Right lobe of liver (tissue), 6 donors: ENCODE measurements around the gene CIB2. TPM values are rescaled to one million over a fixed set of nuclear protein-coding genes. Genes with fewer than 3 reads are reported as not detected.

Source experiments
- ATAC-seq, 4 donors: fragments of 200-7000 bp; cut with Tn5 transposase; one replicate each; pipeline ENCODE4 v1.9.1; 2020; ENCODE audit warnings: mild to moderate bottlenecking in 4 of 4, moderate library complexity in 4 of 4
- DNase-seq, 3 donors: peaks; one replicate each; pipeline ENCODE4 v3.0.0-alpha.2; 2020
- H3K27ac ChIP-seq, 3 donors: fragments of 200-600 bp; one replicate each; pipeline ENCODE4 v1.8.0; 2022
- H3K27me3 ChIP-seq, 2 donors: fragments of 200-600 bp; one replicate each; pipeline ENCODE4 v1.8.0; 2022
- H3K36me3 ChIP-seq, 4 donors: fragments of 200-600 bp; sonication (generic) in 1 of 4; one replicate each; pipeline versions ENCODE4 v1.5.1 to v1.8.0; 2017 to 2022; ENCODE audit warnings: control low read depth in 1 of 4
- H3K4me1 ChIP-seq, 4 donors: fragments of 200-600 bp; sonication (generic) in 1 of 4; one replicate each; pipeline versions ENCODE4 v1.5.1 to v1.8.0; 2017 to 2022; ENCODE audit warnings: control low read depth in 1 of 4
- H3K4me3 ChIP-seq, 3 donors: fragments of 200-600 bp; one replicate each; pipeline ENCODE4 v1.8.0; 2022
- H3K9me3 ChIP-seq, 4 donors: fragments of 200-600 bp; sonication (generic) in 1 of 4; one replicate each; pipeline versions ENCODE4 v1.5.1 to v1.8.0; 2017 to 2022; ENCODE audit warnings: control low read depth in 1 of 4
- POLR2A ChIP-seq: fragments of 450-650 bp; IDR thresholded peaks from one replicate; pipeline ENCODE4 v1.6.1; 2017; ENCODE audit warnings: antibody characterized with exemption, mild to moderate bottlenecking
- WGBS: methylation state at CpG from one replicate; pipeline ENCODE4 v1.1.6; 2018; ENCODE audit warnings: low coverage, low lambda C conversion rate; ENCODE audit not compliant: insufficient coverage; ENCODE audit errors: missing lambda C conversion rate; 5-methylcytosine and 5-hydroxymethylcytosine counted together
- intact Hi-C, 2 donors: fragments of 100-400 bp; cut with DNase I; formaldehyde crosslinking; loops; one replicate each; pipeline versions ENCODE4 v1.11.2 to v1.14.1; 2022
- total RNA-seq, 6 experiments: library from RNA; depleted of rRNA in 2 of 6; stranded (reverse); fragments of >200 nt in 2 of 6; fragmentation: NEBNext Ultra II Directional in 3 of 6; extraction: Animal tissue kit (Norgen Biotek cat#: 25700) in 3 of 6; gene quantifications; one replicate each; pipeline versions ENCODE4 v1.1.0 to v1.2.4, GENCODE V29; 2016 to 2023
- TF ChIP-seq, protein P1 (sequence below), 4 donors: fragments of 200-600 bp in 3 of 4; fragments of 450-650 bp in 1 of 4; IDR thresholded peaks; one replicate each; pipeline versions ENCODE4 v1.5.1 to v1.8.0; 2016 to 2022; ENCODE audit warnings: antibody characterized with exemption in 4 of 4, mild to moderate bottlenecking in 2 of 4
- donor health status: DM: no; HTN: yes; CAD: no.
- donor health status: DM: no; HTN: no; CAD: no.
- donor health status: DM: no; HTN: no; CAD: no.
- donor health status: DM: no; HTN: yes; CAD: no.
- donor health status: DM: no; HTN: yes; CAD: no.

The CIB2 gene
- total RNA-seq, 6 experiments from 2014 or later: 0.22 to 1.3 (median 0.74) TPM; not detected in 1

DNA sequence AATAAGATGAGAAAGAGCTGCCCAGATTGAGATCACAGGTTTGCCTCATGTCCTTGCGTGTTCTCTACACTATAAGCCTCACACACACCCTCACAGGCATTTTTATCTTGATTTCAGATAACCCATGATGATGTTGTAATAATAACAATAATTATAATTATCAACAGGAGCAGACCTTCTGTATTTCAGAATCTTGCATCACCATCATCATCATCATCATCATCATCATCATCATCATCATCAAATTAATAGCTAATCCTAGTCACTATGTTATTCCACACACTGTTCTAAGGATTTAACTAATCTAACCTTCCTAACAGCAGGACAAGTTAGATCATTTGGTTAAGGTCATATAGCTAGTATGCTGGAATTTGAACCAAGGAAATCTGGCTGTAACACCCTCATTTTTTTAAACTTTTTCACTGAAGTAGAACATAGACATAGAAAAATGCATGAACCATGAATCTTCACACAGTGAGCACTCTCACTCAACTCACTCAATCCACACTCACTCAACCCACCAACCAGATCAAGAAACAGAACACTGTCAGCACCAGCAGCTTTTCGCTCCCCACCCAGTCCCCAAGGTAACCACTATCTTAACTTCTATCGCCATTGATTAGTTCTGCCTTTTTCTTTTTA lies 40.7 kb downstream of the CIB2 start:
- H3K4me3 ChIP-seq: no peak overlapping the region
- peaks cover 0 to 14% (median 3%) of the 10 kb centered on the region in 4 donors for H3K4me1 ChIP-seq
- ATAC-seq (no peak), DNase-seq (no peak)
- intact Hi-C loops: no loop called here
- WGBS: 100% methylated on average over 3 of the region's 3 CpGs
- no peak overlapping the region for H3K27ac ChIP-seq
- no peaks in the 10 kb centered on the region for H3K9me3 ChIP-seq
- no peaks in the 10 kb centered on the region for H3K36me3 ChIP-seq
- H3K27me3 ChIP-seq: no peaks in the 10 kb centered on the region
- TF ChIP-seq, protein P1, sequence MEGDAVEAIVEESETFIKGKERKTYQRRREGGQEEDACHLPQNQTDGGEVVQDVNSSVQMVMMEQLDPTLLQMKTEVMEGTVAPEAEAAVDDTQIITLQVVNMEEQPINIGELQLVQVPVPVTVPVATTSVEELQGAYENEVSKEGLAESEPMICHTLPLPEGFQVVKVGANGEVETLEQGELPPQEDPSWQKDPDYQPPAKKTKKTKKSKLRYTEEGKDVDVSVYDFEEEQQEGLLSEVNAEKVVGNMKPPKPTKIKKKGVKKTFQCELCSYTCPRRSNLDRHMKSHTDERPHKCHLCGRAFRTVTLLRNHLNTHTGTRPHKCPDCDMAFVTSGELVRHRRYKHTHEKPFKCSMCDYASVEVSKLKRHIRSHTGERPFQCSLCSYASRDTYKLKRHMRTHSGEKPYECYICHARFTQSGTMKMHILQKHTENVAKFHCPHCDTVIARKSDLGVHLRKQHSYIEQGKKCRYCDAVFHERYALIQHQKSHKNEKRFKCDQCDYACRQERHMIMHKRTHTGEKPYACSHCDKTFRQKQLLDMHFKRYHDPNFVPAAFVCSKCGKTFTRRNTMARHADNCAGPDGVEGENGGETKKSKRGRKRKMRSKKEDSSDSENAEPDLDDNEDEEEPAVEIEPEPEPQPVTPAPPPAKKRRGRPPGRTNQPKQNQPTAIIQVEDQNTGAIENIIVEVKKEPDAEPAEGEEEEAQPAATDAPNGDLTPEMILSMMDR (IDR thresholded peaks at IDR 0.05): no peak
- no peak for TF ChIP-seq POLR2A

DNA sequence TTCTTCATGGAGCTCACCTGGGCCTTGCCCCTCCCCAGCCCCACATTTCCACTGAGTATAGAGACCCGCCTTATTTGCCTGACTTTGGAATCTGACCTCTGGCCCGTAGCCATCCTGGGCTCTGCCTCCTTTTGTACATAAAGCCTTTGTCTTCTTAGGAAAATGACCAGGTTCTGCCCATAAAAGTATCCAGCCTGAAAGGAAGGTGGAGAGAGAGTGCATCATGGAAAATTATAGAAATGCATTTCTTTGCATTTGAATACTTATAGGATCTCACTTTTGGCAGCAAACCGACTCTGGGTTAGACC lies 42.5 kb downstream of the CIB2 start:
- Histone ChIP-seq H3K4me1 (peaks cover 0 to 14% (median 3%) of the 10 kb centered on the region in 4 donors), H3K36me3 (no peaks in the 10 kb centered on the region), H3K27me3 (no peaks in the 10 kb centered on the region), H3K4me3 (no peak overlapping the region), H3K27ac (peak overlapping the region in 2 of 3 donors; percentile 20 to 26), H3K9me3 (no peaks in the 10 kb centered on the region)
- ATAC-seq (peak; percentile 63 to 85 (median 80)), DNase-seq (peak in 2 of 3 donors; percentile 72 to 78)
- intact Hi-C loops: no loop called here
- 56% methylated on average over 3 of the region's 3 CpGs for WGBS
- no peak for TF ChIP-seq POLR2A
- TF ChIP-seq, protein P1 (IDR thresholded peaks at IDR 0.05): no peak

DNA sequence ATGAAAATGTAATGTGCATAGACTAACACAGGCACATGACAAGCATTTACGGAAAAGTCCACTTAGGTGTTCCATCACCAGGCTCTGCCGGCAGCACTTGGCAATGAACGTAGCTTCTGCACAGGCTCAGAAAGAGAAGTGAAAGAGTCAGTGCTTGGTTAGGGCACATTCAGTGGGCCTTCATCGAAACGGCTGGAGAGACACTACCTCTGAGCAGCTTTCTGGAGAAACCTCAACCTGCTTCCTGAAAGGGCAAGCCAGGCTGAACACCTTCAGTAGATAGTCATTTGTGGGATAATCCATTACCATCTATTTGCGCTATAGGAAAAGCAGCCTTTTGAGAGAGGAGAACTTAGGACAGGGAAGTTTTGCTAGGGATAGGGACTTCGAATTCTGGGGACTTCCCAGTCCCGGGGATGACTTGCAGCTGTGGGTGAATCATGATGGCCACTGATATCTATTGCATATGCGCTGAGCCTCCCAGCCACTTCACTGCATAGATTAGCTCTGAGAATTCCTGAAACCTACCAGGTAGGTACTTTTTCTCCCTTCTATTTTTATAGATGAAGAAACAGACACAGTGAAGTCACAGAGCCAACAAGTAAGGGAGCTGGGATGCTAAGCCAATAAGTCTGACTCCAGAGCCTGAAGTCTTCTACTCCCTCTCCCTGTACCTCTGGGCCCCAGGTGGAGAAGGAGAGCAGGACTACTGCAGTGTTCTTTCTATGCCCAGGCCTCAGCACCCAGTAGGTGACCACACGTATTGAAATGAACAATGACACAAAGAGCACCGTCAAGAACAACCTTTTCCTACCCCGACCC lies 43.1 kb downstream of the CIB2 start:
- DNase-seq: no peak
- H3K27ac ChIP-seq: peak overlapping the region in 2 of 3 donors; percentile 20
- no peak overlapping the region for H3K4me3 ChIP-seq
- ATAC-seq: peak in 3 of 4 donors; percentile 5 to 69 (median 58)
- H3K36me3 ChIP-seq: no peaks in the 10 kb centered on the region
- no peaks in the 10 kb centered on the region for H3K9me3 ChIP-seq
- no peak for TF ChIP-seq POLR2A
- TF ChIP-seq, protein P1 (IDR thresholded peaks at IDR 0.05): no peak
- no peaks in the 10 kb centered on the region for H3K27me3 ChIP-seq
- intact Hi-C loops: no loop called here
- 61% methylated on average over 9 of the region's 12 CpGs for WGBS
- H3K4me1 ChIP-seq: peaks cover 0 to 14% (median 3%) of the 10 kb centered on the region in 4 donors

DNA sequence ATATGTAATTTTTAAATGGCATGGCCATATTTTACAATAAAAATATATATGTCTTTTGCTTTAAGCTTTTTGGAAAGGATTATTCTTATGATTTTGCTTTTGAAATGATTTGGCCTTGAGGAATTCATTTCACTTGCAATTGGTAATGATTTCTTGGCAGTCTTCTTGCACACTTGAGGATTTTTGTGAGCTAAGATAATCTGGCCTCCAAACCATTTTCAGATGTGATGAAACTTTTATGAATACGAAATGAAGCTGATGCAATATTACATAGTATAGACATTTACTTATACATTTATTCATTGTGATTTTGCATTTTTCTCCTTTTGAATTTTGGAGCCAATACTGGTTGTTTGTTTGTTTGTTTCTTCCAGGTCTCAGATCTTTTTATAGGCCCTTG lies 45.3 kb downstream of the CIB2 start:
- ATAC-seq: no peak
- intact Hi-C loops: no loop called here
- H3K27me3 ChIP-seq: no peaks in the 10 kb centered on the region
- no peak overlapping the region for H3K27ac ChIP-seq
- TF ChIP-seq, protein P1 (IDR thresholded peaks at IDR 0.05): no peak
- TF ChIP-seq POLR2A: no peak
- WGBS: 58% methylated on average over 1 of the region's 1 CpG
- no peak for DNase-seq
- no peak overlapping the region for H3K4me3 ChIP-seq
- H3K9me3 ChIP-seq: no peaks in the 10 kb centered on the region
- H3K4me1 ChIP-seq: peaks cover 0 to 14% (median 3%) of the 10 kb centered on the region in 4 donors
- H3K36me3 ChIP-seq: no peaks in the 10 kb centered on the region
